ENCODE results near the gene F8. TPM values are rescaled to one million over a fixed set of nuclear protein-coding genes. Genes with fewer than 3 reads are reported as not detected.

Gene F8
- polyA plus RNA-seq, 1 donor from 2014 or later: 2.1 TPM

- H3K79me2 ChIP-seq (replicated peaks; ENCODE audit: insufficient read depth, low read length): no peaks in the 10 kb centered on the region
- H2AFZ ChIP-seq (ENCODE audit: low read depth, low read length): no peak overlapping the region
- H3K27ac ChIP-seq (ENCODE audit: low read length): no peak overlapping the region
- no peaks in the 10 kb centered on the region for H3K36me3 ChIP-seq (ENCODE audit: insufficient read depth, low read length)
- no peaks in the 10 kb centered on the region for H4K20me1 ChIP-seq (ENCODE audit: insufficient read depth)
- H3K4me2 ChIP-seq (ENCODE audit: low read length): no peak overlapping the region
- no peak overlapping the region for H3K4me3 ChIP-seq (ENCODE audit: low read length)
- no peaks in the 10 kb centered on the region for H3F3A ChIP-seq (ENCODE audit: insufficient read depth, low read length, poor library complexity, severe bottlenecking)
- no peaks in the 10 kb centered on the region for H3K27me3 ChIP-seq (ENCODE audit: insufficient read depth, low read depth, low read length)
- H3K9me3 ChIP-seq (ENCODE audit: low read length): no peaks in the 10 kb centered on the region
- H3K9me2 ChIP-seq (ENCODE audit: insufficient read depth, low read length): no peaks in the 10 kb centered on the region
- H3K9ac ChIP-seq (ENCODE audit: low read length): no peak overlapping the region
- TF ChIP-seq REST (IDR thresholded peaks at IDR 0.05; ENCODE audit: borderline replicate concordance) (no peak), MXI1 (conservative IDR thresholded peaks at IDR 0.05; ENCODE audit: poor library complexity, severe bottlenecking) (no peak), RAD21 (conservative IDR thresholded peaks at IDR 0.05) (no peak), EP300 (conservative IDR thresholded peaks at IDR 0.05; ENCODE audit: poor library complexity, severe bottlenecking) (no peak), SMC3 (conservative IDR thresholded peaks at IDR 0.05; ENCODE audit: poor library complexity) (no peak), TAF1 (IDR thresholded peaks at IDR 0.05; ENCODE audit: low read depth) (no peak), POLR2AphosphoS5 (IDR thresholded peaks at IDR 0.05) (no peak), EZH2 (IDR thresholded peaks at IDR 0.05; ENCODE audit: borderline replicate concordance, insufficient read depth, low read length, poor library complexity, severe bottlenecking) (no peak)
- TF ChIP-seq, protein P1, sequence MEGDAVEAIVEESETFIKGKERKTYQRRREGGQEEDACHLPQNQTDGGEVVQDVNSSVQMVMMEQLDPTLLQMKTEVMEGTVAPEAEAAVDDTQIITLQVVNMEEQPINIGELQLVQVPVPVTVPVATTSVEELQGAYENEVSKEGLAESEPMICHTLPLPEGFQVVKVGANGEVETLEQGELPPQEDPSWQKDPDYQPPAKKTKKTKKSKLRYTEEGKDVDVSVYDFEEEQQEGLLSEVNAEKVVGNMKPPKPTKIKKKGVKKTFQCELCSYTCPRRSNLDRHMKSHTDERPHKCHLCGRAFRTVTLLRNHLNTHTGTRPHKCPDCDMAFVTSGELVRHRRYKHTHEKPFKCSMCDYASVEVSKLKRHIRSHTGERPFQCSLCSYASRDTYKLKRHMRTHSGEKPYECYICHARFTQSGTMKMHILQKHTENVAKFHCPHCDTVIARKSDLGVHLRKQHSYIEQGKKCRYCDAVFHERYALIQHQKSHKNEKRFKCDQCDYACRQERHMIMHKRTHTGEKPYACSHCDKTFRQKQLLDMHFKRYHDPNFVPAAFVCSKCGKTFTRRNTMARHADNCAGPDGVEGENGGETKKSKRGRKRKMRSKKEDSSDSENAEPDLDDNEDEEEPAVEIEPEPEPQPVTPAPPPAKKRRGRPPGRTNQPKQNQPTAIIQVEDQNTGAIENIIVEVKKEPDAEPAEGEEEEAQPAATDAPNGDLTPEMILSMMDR (IDR thresholded peaks at IDR 0.05; ENCODE audit: poor library complexity, severe bottlenecking): no peak
Measured at GRCh38 chrX:154991476-154991875, 31.0 kb downstream of the F8 start.

GRCh38 chrX:154991039-154991438 is 31.5 kb downstream of the F8 start:
- Histone ChIP-seq H4K20me1 (ENCODE audit: insufficient read depth) (no peaks in the 10 kb centered on the region), H3K9me3 (ENCODE audit: low read length) (no peaks in the 10 kb centered on the region), H3K9me2 (ENCODE audit: insufficient read depth, low read length) (no peaks in the 10 kb centered on the region), H3K27ac (ENCODE audit: low read length) (no peak overlapping the region), H3K9ac (ENCODE audit: low read length) (no peak overlapping the region), H3K4me2 (ENCODE audit: low read length) (no peak overlapping the region), H2AFZ (ENCODE audit: low read depth, low read length) (no peak overlapping the region), H3K4me3 (ENCODE audit: low read length) (no peak overlapping the region), H3K27me3 (ENCODE audit: insufficient read depth, low read depth, low read length) (no peaks in the 10 kb centered on the region), H3F3A (ENCODE audit: insufficient read depth, low read length, poor library complexity, severe bottlenecking) (no peaks in the 10 kb centered on the region), H3K36me3 (ENCODE audit: insufficient read depth, low read length) (no peaks in the 10 kb centered on the region), H3K79me2 (replicated peaks; ENCODE audit: insufficient read depth, low read length) (no peaks in the 10 kb centered on the region)
- no peak for TF ChIP-seq EZH2 (IDR thresholded peaks at IDR 0.05; ENCODE audit: borderline replicate concordance, insufficient read depth, low read length, poor library complexity, severe bottlenecking)
- no peak for TF ChIP-seq TAF1 (IDR thresholded peaks at IDR 0.05; ENCODE audit: low read depth)
- TF ChIP-seq RAD21 (conservative IDR thresholded peaks at IDR 0.05): no peak
- TF ChIP-seq REST (IDR thresholded peaks at IDR 0.05; ENCODE audit: borderline replicate concordance): no peak
- TF ChIP-seq EP300 (conservative IDR thresholded peaks at IDR 0.05; ENCODE audit: poor library complexity, severe bottlenecking): no peak
- TF ChIP-seq SMC3 (conservative IDR thresholded peaks at IDR 0.05; ENCODE audit: poor library complexity): no peak
- no peak for TF ChIP-seq POLR2AphosphoS5 (IDR thresholded peaks at IDR 0.05)
- TF ChIP-seq MXI1 (conservative IDR thresholded peaks at IDR 0.05; ENCODE audit: poor library complexity, severe bottlenecking): no peak
- TF ChIP-seq, protein P1 (IDR thresholded peaks at IDR 0.05; ENCODE audit: poor library complexity, severe bottlenecking): no peak
